Bone marrow (tissue), 2 donors: ENCODE data around the gene PDE8A.

Experiments used
- DNase-seq, 2 donors: peaks; one replicate each; lab custom pipeline; 2025; lab: John Stamatoyannopoulos, UW

PDE8A gene

GRCh38 chr15:85031944-85032558 is 50.4 kb downstream of the PDE8A start:
- no peak for DNase-seq

- DNase-seq: no peak
Measured at GRCh38 chr15:85033148-85033547, 51.5 kb downstream of the PDE8A start.

DNA sequence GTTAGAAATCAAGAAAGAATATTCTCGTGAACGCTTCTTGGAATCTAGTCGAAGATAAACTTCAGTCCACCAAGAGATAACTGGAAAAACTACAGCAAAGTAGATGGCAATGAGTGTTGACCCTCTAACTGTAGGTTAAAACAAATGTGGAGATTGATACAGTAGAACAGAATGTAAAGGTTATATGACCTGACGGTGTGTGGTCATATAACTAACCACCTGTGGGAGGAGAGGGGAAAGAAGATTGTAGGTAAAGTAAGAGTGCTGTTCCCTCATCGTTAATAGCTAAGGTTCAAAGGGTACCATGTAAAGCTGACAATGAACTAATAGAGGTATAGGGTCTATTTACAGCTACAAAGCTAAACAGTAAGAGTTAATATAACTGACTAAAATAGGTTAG is 52.6 kb downstream of the PDE8A start:
- no peak for DNase-seq

DNA sequence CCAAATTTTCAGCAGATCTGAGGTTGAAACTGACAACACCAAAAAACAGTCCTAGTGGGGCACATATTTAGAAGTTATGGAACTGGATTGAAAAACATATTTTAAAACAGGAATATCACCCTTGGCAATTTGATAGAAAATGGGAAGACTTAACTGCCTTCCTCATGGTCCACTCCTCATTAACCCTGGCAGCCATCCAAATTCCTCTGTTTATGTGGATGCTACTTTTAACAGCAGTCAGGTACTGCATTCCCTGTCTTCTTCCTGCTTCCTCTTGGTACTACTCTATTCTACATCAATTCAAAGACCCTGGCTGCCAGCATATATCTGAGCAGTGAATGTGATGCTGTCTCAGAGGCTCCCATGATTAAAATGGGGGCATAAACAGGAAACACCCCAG is 54.3 kb downstream of the PDE8A start:
- DNase-seq: no peak

- DNase-seq: no peak
Measured at GRCh38 chr15:85036716-85037115, 55.1 kb downstream of the PDE8A start.

- DNase-seq: no peak
Measured at GRCh38 chr15:85037641-85038040, 56.0 kb downstream of the PDE8A start.

- DNase-seq: no peak
Measured at GRCh38 chr15:85041230-85041629, 59.6 kb downstream of the PDE8A start.

- no peak for DNase-seq
Measured at GRCh38 chr15:85044251-85044853, 62.7 kb downstream of the PDE8A start.

- DNase-seq: no peak
Measured at GRCh38 chr15:85044894-85045293, 63.2 kb downstream of the PDE8A start.

- no peak for DNase-seq
Measured at GRCh38 chr15:85045615-85046014, 64.0 kb downstream of the PDE8A start.

GRCh38 chr15:85047271-85047948 is 65.8 kb downstream of the PDE8A start:
- no peak for DNase-seq

DNA sequence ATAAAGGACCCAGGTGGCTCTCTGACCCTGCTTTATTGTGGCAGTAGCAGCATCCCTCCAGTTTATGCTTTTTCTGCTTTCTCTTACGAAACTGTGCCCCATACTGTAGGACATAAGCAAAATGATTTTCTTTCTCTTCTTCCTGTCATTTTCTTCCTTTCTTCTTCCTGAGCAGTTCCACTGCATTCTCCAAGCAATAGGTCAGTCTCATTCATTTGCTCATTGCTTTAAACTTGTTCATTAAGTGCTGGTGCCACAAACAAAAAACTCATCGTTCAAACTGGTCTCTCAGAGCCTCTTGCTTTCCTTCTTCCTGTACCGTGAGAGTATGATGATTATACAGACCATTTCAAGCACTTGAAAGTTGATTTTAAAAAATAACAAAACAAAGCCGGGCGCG is 66.8 kb downstream of the PDE8A start:
- no peak for DNase-seq

DNA sequence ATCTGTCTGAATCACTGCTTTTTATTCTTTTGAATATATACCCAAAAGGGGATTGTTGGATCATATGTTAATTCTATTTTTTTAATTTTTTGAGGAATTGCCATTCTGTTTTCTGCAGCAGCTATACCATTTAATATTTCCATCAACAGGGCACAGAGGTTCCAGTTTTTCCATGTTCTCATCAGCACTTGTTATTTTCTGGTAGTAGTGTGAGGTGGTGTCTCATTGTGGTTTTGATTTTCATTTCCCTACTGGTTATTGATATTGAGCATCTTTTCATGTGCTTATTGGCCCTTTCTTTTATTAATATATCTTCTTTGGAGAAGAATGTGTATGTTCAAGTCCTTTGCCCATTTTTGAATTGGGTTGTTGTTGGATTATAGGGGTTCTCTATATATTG is 68.1 kb downstream of the PDE8A start:
- DNase-seq: no peak

DNA sequence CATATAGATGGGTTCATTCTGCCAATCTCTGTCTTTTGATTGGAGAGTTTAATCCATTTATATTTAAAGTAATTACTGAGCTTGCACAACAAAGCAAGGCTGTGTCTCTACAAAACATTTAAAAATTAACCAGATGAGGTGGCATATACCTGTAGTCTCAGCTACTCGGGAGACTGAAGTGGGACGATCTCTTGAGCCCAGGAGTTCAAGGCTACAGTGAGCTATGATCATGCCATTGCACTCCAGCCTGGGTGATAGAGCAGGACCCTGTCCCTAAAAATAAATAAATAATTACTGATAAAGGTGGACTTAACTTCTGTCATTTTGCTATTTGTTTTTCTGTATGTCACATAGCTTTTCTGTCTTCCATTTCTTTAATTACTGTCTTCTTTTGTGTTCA is 78.1 kb downstream of the PDE8A start:
- DNase-seq: no peak

GRCh38 chr15:85062560-85062959 is 80.9 kb downstream of the PDE8A start:
- DNase-seq: no peak

DNA sequence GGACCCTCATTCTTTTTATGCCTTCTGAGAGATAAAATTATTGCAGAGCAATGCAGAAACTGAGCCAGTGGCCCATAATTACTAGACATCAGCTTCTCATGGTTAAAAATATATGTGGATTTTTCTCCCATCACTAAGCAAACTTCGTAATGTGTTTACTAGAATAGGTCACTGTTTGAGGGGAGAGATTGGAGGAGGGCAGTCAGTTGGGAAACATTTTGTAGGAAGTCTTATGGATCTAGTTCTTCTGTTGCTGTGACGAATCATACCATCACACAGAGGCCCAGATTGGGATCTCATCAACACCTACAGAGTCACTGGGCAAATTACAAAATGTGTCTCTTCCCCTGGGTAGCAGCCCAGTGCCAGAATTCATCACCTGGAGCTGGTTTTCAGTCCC is 81.4 kb downstream of the PDE8A start:
- DNase-seq: no peak

- no peak for DNase-seq
Measured at GRCh38 chr15:85063522-85064079, 81.9 kb downstream of the PDE8A start.

- DNase-seq: no peak
Measured at GRCh38 chr15:85064710-85065109, 83.1 kb downstream of the PDE8A start.

- DNase-seq: no peak
Measured at GRCh38 chr15:85071061-85071460, 89.4 kb downstream of the PDE8A start.

GRCh38 chr15:85071504-85071903 is 89.8 kb downstream of the PDE8A start:
- DNase-seq: no peak

GRCh38 chr15:85072917-85073316 is 91.3 kb downstream of the PDE8A start:
- no peak for DNase-seq

DNA sequence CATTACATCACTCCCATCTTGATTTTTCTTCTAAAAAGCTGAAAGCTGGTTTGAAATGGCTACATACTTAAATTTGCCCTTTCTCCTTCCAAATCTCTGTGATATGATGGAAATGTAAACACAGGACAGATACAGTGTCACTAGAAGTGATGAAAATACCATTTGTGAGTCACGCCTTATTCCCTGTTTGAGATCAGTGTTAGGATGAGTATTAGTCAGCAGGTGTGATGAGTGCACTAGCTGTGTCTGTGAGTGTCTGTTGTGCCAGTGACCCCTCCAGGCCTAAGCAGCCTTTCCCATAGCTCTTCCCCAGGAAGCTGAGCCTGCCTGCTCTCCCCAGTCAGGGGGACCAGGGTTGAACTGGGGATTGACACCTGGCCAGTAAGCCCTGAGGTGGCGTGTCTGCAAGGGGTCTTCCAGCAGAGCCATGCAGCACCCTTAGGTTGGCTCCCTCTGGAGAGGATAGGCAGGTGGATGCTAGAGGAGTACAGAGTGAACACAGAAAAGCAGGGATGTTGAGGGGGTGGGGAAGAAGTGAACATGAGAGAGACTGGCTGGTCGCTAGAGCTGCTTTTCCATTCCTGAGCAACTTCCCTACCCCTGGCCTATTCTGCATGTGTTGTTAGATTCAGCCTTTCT is 92.0 kb downstream of the PDE8A start:
- DNase-seq: no peak

DNA sequence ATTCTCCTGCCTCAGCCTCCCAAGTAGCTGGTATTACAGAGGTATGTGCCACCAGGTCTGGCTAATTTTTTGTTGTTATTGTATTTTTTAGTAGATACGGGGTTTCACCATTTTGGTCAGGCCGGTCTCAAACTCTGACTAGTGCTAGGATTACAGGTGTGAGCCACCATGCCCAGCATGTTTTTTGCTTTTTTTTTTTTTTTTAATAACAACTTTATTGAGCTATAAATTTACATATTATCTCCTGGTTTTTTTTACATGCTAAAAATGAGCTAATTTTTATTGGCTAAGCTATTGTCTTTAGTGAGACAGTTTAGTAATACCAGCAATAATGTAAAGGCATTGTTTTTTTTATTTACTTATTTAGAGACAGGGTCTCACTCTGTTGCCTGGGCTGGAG is 105.2 kb downstream of the PDE8A start:
- no peak for DNase-seq
